Measurements from ENCODE around the gene CDHR4. TPM values are rescaled to one million over a fixed set of nuclear protein-coding genes. Genes with fewer than 3 reads are reported as not detected.

Gene CDHR4
- total RNA-seq, 2 experiments from 2014 or later, result not detected

DNA sequence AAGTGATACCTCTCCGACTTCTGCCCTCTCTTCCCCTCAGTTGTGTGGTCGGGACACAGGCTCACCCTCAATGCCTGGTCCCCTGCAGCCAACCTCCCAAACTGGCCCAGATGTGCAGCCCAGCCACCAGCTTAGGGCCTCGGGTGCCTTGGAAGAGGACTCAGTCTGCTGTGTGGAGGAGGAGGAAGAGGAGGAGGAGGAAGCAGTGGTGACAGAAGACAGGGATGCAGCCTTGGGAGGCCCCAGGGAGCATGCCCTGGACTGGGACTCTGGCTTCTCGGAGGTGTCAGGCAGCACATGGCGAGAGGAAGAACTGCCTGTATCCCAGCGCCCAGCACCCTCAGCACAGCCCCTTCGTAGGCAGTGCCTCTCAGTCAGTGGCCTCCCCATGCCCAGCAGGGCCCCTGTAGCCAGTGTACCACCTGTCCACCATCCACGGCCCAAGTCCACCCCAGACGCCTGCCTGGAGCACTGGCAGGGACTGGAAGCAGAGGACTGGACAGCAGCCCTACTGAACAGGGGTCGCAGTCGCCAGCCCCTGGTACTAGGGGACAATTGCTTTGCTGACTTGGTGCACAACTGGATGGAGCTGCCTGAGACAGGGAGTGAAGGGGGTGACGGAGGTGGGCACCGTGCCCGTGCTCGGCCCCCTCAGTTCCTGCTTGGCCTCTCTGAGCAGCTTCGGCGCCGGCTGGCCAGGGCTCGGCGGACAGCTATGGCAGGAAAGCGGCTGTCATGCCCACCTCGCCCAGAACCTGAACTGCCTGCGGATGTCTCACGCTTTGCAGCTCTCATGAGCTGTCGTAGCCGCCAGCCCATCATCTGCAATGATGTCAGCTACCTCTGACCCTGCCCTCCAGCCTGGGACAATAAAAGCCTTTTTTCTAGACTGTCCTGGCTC lies 4.7 kb upstream of the CDHR4 start:
- H3K4me3 Mint-ChIP-seq, result peak overlapping the region; percentile 78
- intact Hi-C loops (cut with micrococcal nuclease), result loop anchor here (5.0 kb wide), 1 partner anchor 103 kb away; no protein-coding TSS in a partner anchor
- no peak for ATAC-seq

DNA sequence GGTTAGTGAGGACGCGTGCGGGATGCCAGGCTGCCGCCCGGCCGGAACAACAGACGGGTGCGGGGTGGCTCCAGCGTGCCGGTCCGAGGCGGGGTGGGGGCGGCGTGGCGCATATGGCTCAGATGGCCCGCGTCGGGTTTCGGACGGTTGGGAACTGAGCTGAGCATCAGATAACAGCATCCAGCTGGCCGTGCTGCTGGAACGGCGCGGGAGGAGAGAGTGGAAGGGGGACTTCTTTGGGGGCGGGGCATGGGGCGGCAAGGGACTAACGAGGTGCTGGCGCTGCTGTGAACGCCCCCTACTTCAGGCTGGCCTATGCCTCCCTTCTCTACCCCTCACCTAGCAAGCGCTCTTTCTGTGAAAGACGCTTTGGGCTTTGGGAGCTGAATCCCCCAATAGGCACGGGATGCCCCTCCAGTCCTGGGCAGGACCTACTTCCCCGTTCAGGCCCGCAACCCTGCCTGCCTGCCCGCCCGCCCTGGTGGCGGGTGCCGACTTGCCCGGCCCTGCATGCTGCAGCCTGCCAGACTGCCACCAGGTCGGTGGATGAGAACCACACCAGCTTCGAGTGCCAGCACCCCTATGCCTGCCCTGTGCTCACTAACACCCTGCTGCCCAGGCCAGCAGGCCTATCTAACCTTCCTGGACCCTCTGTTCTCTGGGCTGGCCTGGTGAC lies 3.9 kb upstream of the CDHR4 start:
- H3K9me3 Mint-ChIP-seq, result no peaks in the 10 kb centered on the region
- CTCF ChIA-PET, result interaction anchor here (0.7 to 20.5 kb wide), 27 partner anchors 9 to 359 kb away, joined by 3 to 412 read pairs (median 5); partner anchors contain the start of genes GMPPB, IP6K1, MON1A and RBM6
- DNase-seq, result peak; percentile 58
- no peak for TF ChIP-seq CTCF (IDR thresholded peaks at IDR 0.05)
- intact Hi-C loops (cut with micrococcal nuclease), result loop anchor here (2.0 to 5.0 kb wide), 2 partner anchors 35 to 104 kb away; no protein-coding TSS in a partner anchor
- POLR2A ChIA-PET, result interaction anchor here (0.8 to 6.0 kb wide), 15 partner anchors 9 to 285 kb away, joined by 3 to 37 read pairs (median 5); partner anchors contain the start of genes AMIGO3, IP6K1, RBM5 and UBA7
- peaks cover 44% of the 10 kb centered on the region for H3K4me1 Mint-ChIP-seq (ENCODE audit: low read depth)
- H3K27ac Mint-ChIP-seq, result peak overlapping the region; percentile 20
- H3K27me3 Mint-ChIP-seq, result peaks cover 2% of the 10 kb centered on the region
- ATAC-seq, result peak; percentile 24
- H3K4me3 Mint-ChIP-seq, result peak overlapping the region; percentile 78
- H3K36me3 Mint-ChIP-seq (ENCODE audit: low read depth), result no peaks in the 10 kb centered on the region

More for the DNA sequence above, 4.7 kb upstream of the CDHR4 start:
- Mint-ChIP-seq H3K36me3 (ENCODE audit: low read depth) (no peaks in the 10 kb centered on the region), H3K27me3 (peaks cover 2% of the 10 kb centered on the region), H3K27ac (peak overlapping the region; percentile 66), H3K4me1 (ENCODE audit: low read depth) (peaks cover 44% of the 10 kb centered on the region), H3K9me3 (no peaks in the 10 kb centered on the region)
- DNase-seq, result no peak
- TF ChIP-seq CTCF (IDR thresholded peaks at IDR 0.05), result no peak
- ChIA-PET CTCF (interaction anchor here (0.6 to 20.5 kb wide), 14 partner anchors 8 to 359 kb away, joined by 3 to 412 read pairs (median 4); partner anchors contain the start of genes IP6K1 and UBA7), POLR2A (interaction anchor here (0.8 to 6.0 kb wide), 14 partner anchors 8 to 284 kb away, joined by 3 to 37 read pairs (median 4); partner anchors contain the start of genes AMIGO3, RBM5 and UBA7)

DNA sequence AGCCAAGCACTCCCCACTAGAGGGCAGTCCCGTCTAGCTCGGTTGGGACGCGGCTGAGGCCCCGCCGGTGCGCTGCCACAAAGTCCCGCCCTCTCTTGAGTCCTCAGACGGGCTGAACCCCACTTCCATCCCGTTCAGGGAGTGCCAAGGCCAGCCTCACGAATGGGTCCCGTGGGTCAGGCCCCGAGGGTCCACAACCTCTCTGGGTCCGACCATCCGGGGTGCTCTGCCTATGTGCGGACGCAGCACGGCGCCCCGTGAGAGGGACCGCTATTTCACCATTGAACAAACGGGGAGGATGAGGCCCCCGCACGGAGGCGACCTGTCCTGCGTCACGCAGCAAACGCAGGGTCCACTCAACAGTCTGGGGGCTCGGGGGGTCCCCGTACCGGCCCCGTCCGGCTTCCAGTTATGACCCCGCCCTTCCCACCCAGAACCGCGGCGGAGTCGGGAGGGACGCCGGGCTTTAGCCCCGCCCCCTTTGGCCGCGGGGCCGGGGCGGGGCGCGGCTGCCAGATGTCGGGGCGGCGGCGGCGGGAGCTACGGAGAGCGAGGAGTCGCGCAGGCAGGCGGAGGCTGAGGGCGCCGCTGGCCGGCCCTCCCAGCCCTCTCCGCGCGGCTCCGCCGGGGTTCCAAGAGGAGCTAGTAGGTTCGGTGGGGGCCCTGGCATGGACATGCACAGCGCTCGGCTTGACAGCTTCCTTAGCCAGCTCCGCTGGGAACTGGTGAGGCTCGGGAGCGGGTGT lies 3.2 kb upstream of the CDHR4 start, which contains the start of gene INKA1:
INKA1 (plus strand) TSS at position 543 of the 746 bp plus-strand sequence; CDS start at position 675, 132 bp downstream.
- ChIA-PET CTCF (interaction anchor here (0.7 to 20.5 kb wide), 33 partner anchors 10 to 358 kb away, joined by 3 to 412 read pairs (median 5); partner anchors contain the start of genes GMPPB, IP6K1, MON1A and RBM6), POLR2A (interaction anchor here (0.9 to 6.0 kb wide), 14 partner anchors 10 to 286 kb away, joined by 3 to 37 read pairs (median 5); partner anchors contain the start of genes AMIGO3, IP6K1, RBM5 and UBA7)
- DNase-seq (peak; percentile 92), ATAC-seq (peak; percentile 82)
- Mint-ChIP-seq H3K36me3 (ENCODE audit: low read depth) (no peaks in the 10 kb centered on the region), H3K9me3 (no peaks in the 10 kb centered on the region), H3K27ac (peak within 1 kb of the TSS; percentile 78), H3K4me3 (peak within 1 kb of the TSS; percentile 78), H3K4me1 (ENCODE audit: low read depth) (peaks cover 37% of the 10 kb centered on the region), H3K27me3 (peaks cover 2% of the 10 kb centered on the region)
- intact Hi-C loops (cut with micrococcal nuclease), result loop anchor here (2.0 to 5.0 kb wide), 2 partner anchors 36 to 104 kb away; no protein-coding TSS in a partner anchor
- peak; percentile 89 for TF ChIP-seq CTCF (IDR thresholded peaks at IDR 0.05)

GRCh38 chr3:49801160-49801559 lies 1.5 kb upstream of the CDHR4 start:
- no peak for DNase-seq
- no peak overlapping the region for H3K27ac Mint-ChIP-seq
- H3K4me1 Mint-ChIP-seq (ENCODE audit: low read depth), result peaks cover 20% of the 10 kb centered on the region
- no peak overlapping the region for H3K4me3 Mint-ChIP-seq
- no peaks in the 10 kb centered on the region for H3K36me3 Mint-ChIP-seq (ENCODE audit: low read depth)
- no peak for TF ChIP-seq CTCF (IDR thresholded peaks at IDR 0.05)
- intact Hi-C loops (cut with micrococcal nuclease), result loop anchor here (5.0 kb wide), 1 partner anchor 106 kb away; no protein-coding TSS in a partner anchor
- ChIA-PET POLR2A (interaction anchor here (0.6 to 6.0 kb wide), 4 partner anchors 15 to 535 kb away, joined by 3 to 37 read pairs (median 4); partner anchors contain the start of gene IP6K1), CTCF (interaction anchor here (1.5 to 20.5 kb wide), 5 partner anchors 11 to 100 kb away, joined by 3 to 412 read pairs (median 12); partner anchors contain the start of gene UBA7)
- H3K27me3 Mint-ChIP-seq, result peaks cover 2% of the 10 kb centered on the region
- H3K9me3 Mint-ChIP-seq, result no peaks in the 10 kb centered on the region
- no peak for ATAC-seq

Measured in activated CD8-positive, alpha-beta T cell treated with anti-CD3 and anti-CD28 coated beads for 36 hours (primary cell).